Measurements from ENCODE around the gene SCUBE3. TPM values are rescaled to one million over a fixed set of nuclear protein-coding genes. Genes with fewer than 3 reads are reported as not detected.

SCUBE3 gene
- polyA plus RNA-seq, 1 donor from 2014 or later = 7.3 TPM

DNA sequence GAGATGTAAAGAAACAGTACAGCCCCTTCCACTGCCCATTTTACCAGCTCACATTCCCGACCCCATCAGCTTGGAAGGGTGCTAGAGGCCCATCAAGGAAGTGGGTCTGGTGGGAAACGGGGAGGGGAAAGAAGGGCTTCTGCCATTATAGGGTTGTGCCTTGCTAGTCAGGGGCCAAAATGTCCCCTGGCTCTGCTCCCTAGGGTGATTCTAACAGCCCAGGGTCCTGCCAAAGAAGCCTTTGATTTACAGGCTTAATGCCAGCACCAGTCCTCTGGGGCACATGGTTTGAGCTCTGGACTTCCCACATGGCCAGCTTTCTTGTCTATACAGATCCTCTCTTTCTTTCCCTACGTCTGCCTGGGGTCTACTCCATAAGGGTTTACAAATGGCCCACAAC lies 35.2 kb downstream of the SCUBE3 start:
- H4K20me1 ChIP-seq (ENCODE audit: insufficient read depth) = no peaks in the 10 kb centered on the region
- TF ChIP-seq, protein P1, sequence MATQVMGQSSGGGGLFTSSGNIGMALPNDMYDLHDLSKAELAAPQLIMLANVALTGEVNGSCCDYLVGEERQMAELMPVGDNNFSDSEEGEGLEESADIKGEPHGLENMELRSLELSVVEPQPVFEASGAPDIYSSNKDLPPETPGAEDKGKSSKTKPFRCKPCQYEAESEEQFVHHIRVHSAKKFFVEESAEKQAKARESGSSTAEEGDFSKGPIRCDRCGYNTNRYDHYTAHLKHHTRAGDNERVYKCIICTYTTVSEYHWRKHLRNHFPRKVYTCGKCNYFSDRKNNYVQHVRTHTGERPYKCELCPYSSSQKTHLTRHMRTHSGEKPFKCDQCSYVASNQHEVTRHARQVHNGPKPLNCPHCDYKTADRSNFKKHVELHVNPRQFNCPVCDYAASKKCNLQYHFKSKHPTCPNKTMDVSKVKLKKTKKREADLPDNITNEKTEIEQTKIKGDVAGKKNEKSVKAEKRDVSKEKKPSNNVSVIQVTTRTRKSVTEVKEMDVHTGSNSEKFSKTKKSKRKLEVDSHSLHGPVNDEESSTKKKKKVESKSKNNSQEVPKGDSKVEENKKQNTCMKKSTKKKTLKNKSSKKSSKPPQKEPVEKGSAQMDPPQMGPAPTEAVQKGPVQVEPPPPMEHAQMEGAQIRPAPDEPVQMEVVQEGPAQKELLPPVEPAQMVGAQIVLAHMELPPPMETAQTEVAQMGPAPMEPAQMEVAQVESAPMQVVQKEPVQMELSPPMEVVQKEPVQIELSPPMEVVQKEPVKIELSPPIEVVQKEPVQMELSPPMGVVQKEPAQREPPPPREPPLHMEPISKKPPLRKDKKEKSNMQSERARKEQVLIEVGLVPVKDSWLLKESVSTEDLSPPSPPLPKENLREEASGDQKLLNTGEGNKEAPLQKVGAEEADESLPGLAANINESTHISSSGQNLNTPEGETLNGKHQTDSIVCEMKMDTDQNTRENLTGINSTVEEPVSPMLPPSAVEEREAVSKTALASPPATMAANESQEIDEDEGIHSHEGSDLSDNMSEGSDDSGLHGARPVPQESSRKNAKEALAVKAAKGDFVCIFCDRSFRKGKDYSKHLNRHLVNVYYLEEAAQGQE (IDR thresholded peaks at IDR 0.05; ENCODE audit: borderline replicate concordance) = no peak
- TF ChIP-seq EZH2 (IDR thresholded peaks at IDR 0.05; ENCODE audit: borderline replicate concordance, insufficient read depth, low read length, poor library complexity, severe bottlenecking) (no peak), TAF1 (IDR thresholded peaks at IDR 0.05; ENCODE audit: low read depth) (no peak), SMC3 (conservative IDR thresholded peaks at IDR 0.05; ENCODE audit: poor library complexity) (no peak), RAD21 (conservative IDR thresholded peaks at IDR 0.05) (no peak), EP300 (conservative IDR thresholded peaks at IDR 0.05; ENCODE audit: poor library complexity, severe bottlenecking) (no peak), MXI1 (conservative IDR thresholded peaks at IDR 0.05; ENCODE audit: poor library complexity, severe bottlenecking) (no peak), POLR2AphosphoS5 (IDR thresholded peaks at IDR 0.05) (no peak)
- TF ChIP-seq, protein P2, sequence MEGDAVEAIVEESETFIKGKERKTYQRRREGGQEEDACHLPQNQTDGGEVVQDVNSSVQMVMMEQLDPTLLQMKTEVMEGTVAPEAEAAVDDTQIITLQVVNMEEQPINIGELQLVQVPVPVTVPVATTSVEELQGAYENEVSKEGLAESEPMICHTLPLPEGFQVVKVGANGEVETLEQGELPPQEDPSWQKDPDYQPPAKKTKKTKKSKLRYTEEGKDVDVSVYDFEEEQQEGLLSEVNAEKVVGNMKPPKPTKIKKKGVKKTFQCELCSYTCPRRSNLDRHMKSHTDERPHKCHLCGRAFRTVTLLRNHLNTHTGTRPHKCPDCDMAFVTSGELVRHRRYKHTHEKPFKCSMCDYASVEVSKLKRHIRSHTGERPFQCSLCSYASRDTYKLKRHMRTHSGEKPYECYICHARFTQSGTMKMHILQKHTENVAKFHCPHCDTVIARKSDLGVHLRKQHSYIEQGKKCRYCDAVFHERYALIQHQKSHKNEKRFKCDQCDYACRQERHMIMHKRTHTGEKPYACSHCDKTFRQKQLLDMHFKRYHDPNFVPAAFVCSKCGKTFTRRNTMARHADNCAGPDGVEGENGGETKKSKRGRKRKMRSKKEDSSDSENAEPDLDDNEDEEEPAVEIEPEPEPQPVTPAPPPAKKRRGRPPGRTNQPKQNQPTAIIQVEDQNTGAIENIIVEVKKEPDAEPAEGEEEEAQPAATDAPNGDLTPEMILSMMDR (IDR thresholded peaks at IDR 0.05; ENCODE audit: poor library complexity, severe bottlenecking) = no peak

DNA sequence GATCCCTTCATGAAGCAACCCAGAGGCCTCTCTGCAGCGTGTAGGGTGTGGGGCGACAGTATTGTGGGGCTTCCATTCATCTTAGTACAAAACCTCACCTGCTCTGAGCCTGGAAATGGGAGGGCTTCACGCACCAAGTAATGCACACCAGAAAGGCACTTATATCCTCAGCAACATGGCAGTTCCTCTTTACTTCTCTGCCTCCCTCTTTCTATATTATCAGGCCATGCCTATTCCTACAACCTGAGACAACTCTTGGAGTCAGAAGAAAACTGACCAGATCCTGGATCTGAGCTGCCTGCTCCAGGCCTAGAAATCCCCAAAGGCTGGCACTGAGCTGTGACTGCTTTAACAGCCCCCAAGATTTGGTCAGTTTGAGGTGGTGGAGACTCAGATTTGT lies 38.2 kb downstream of the SCUBE3 start:
- no peaks in the 10 kb centered on the region for H3K9me2 ChIP-seq (ENCODE audit: insufficient read depth, low read length)
- no peaks in the 10 kb centered on the region for H3K9me3 ChIP-seq (ENCODE audit: low read length)
- no peak overlapping the region for H2AFZ ChIP-seq (ENCODE audit: low read depth, low read length)
- no peak overlapping the region for H3K27ac ChIP-seq (ENCODE audit: low read length)
- no peaks in the 10 kb centered on the region for H3F3A ChIP-seq (ENCODE audit: insufficient read depth, low read length, poor library complexity, severe bottlenecking)
- no peak overlapping the region for H3K4me2 ChIP-seq (ENCODE audit: low read length)
- TF ChIP-seq RAD21 (conservative IDR thresholded peaks at IDR 0.05) (no peak), EZH2 (IDR thresholded peaks at IDR 0.05; ENCODE audit: borderline replicate concordance, insufficient read depth, low read length, poor library complexity, severe bottlenecking) (no peak), TAF1 (IDR thresholded peaks at IDR 0.05; ENCODE audit: low read depth) (no peak), EP300 (conservative IDR thresholded peaks at IDR 0.05; ENCODE audit: poor library complexity, severe bottlenecking) (no peak), SMC3 (conservative IDR thresholded peaks at IDR 0.05; ENCODE audit: poor library complexity) (no peak), MXI1 (conservative IDR thresholded peaks at IDR 0.05; ENCODE audit: poor library complexity, severe bottlenecking) (no peak), POLR2AphosphoS5 (IDR thresholded peaks at IDR 0.05) (no peak)
- TF ChIP-seq, protein P1 (IDR thresholded peaks at IDR 0.05; ENCODE audit: borderline replicate concordance) = no peak
- TF ChIP-seq, protein P2 (IDR thresholded peaks at IDR 0.05; ENCODE audit: poor library complexity, severe bottlenecking) = no peak
- peaks cover 33% of the 10 kb centered on the region for H3K79me2 ChIP-seq (replicated peaks; ENCODE audit: insufficient read depth, low read length)
- no peak overlapping the region for H3K4me3 ChIP-seq (ENCODE audit: low read length)
- no peak overlapping the region for H3K9ac ChIP-seq (ENCODE audit: low read length)
- H3K27me3 ChIP-seq (ENCODE audit: insufficient read depth, low read depth, low read length) = no peaks in the 10 kb centered on the region
- H4K20me1 ChIP-seq (ENCODE audit: insufficient read depth) = no peaks in the 10 kb centered on the region
- no peaks in the 10 kb centered on the region for H3K36me3 ChIP-seq (ENCODE audit: insufficient read depth, low read length)

More for the DNA sequence above, 35.2 kb downstream of the SCUBE3 start:
- H3K36me3 ChIP-seq (ENCODE audit: insufficient read depth, low read length) = no peaks in the 10 kb centered on the region
- H3K79me2 ChIP-seq (replicated peaks; ENCODE audit: insufficient read depth, low read length) = peaks cover 16% of the 10 kb centered on the region
- H2AFZ ChIP-seq (ENCODE audit: low read depth, low read length) = no peak overlapping the region
- no peak overlapping the region for H3K9ac ChIP-seq (ENCODE audit: low read length)
- H3K4me3 ChIP-seq (ENCODE audit: low read length) = no peak overlapping the region
- H3F3A ChIP-seq (ENCODE audit: insufficient read depth, low read length, poor library complexity, severe bottlenecking) = no peaks in the 10 kb centered on the region
- no peaks in the 10 kb centered on the region for H3K27me3 ChIP-seq (ENCODE audit: insufficient read depth, low read depth, low read length)
- no peak overlapping the region for H3K27ac ChIP-seq (ENCODE audit: low read length)
- H3K9me3 ChIP-seq (ENCODE audit: low read length) = no peaks in the 10 kb centered on the region
- H3K4me2 ChIP-seq (ENCODE audit: low read length) = no peak overlapping the region
- H3K9me2 ChIP-seq (ENCODE audit: insufficient read depth, low read length) = no peaks in the 10 kb centered on the region
